Suprapubic skin (tissue), 4 donors: ENCODE measurements around the gene CYTIP.

Source experiments
- EP300 ChIP-seq: sonication (generic); formaldehyde crosslinking; IDR thresholded peaks from one replicate; pipeline ENCODE4 v1.6.1; 2017; ENCODE audit warnings: antibody characterized with exemption
- POLR2A ChIP-seq, 2 donors: fragments of 450-650 bp; IDR thresholded peaks; one replicate each; pipeline ENCODE4 v1.6.1; 2017; ENCODE audit warnings: antibody characterized with exemption in 2 of 2, mild to moderate bottlenecking in 2 of 2, moderate library complexity in 2 of 2
- POLR2AphosphoS5 ChIP-seq, 3 donors: sonication (generic); formaldehyde crosslinking; IDR thresholded peaks; one replicate each; pipeline ENCODE4 v1.6.1; 2017; ENCODE audit warnings: antibody characterized with exemption in 3 of 3
- TF ChIP-seq, protein P1 (sequence below), 2 donors: fragments of 200-600 bp in 1 of 2; fragments of 450-650 bp in 1 of 2; sonication (generic) in 1 of 2; IDR thresholded peaks; one replicate each; pipeline ENCODE4 v1.5.1; 2016 to 2019; ENCODE audit warnings: antibody characterized with exemption in 2 of 2, mild to moderate bottlenecking in 1 of 2, moderate library complexity in 1 of 2

- no peak for TF ChIP-seq EP300
- TF ChIP-seq, protein P1, sequence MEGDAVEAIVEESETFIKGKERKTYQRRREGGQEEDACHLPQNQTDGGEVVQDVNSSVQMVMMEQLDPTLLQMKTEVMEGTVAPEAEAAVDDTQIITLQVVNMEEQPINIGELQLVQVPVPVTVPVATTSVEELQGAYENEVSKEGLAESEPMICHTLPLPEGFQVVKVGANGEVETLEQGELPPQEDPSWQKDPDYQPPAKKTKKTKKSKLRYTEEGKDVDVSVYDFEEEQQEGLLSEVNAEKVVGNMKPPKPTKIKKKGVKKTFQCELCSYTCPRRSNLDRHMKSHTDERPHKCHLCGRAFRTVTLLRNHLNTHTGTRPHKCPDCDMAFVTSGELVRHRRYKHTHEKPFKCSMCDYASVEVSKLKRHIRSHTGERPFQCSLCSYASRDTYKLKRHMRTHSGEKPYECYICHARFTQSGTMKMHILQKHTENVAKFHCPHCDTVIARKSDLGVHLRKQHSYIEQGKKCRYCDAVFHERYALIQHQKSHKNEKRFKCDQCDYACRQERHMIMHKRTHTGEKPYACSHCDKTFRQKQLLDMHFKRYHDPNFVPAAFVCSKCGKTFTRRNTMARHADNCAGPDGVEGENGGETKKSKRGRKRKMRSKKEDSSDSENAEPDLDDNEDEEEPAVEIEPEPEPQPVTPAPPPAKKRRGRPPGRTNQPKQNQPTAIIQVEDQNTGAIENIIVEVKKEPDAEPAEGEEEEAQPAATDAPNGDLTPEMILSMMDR (IDR thresholded peaks at IDR 0.05): no peak
- no peak for TF ChIP-seq POLR2AphosphoS5 (IDR thresholded peaks at IDR 0.05)
- TF ChIP-seq POLR2A (IDR thresholded peaks at IDR 0.05): no peak
These were observed 46.1 kb upstream of the CYTIP start for GRCh38 chr2:157489983-157490382.
